Testis (tissue), 2 donors: ENCODE data around the gene TESK2.
A peak's percentile ranks its signal among the peaks of the same experiment; 100 is the strongest.

Source experiments
- CTCF ChIP-seq, 3 experiments: fragments of 450-650 bp in 2 of 3; fragments of 200-600 bp in 1 of 3; sonication (generic) in 1 of 3; IDR thresholded peaks; one replicate each; pipeline ENCODE4 v1.5.1; 2016 to 2019; ENCODE audit warnings: antibody characterized with exemption in 3 of 3, mild to moderate bottlenecking in 2 of 3, moderate library complexity in 1 of 3
- POLR2A ChIP-seq: fragments of 450-650 bp; IDR thresholded peaks from one replicate; pipeline ENCODE4 v1.6.1; 2017; ENCODE audit warnings: antibody characterized with exemption, mild to moderate bottlenecking, moderate library complexity

- TF ChIP-seq POLR2A (no peak), CTCF (IDR thresholded peaks at IDR 0.05) (peak; percentile 57 to 84 (median 72))
Measured at GRCh38 chr1:45303520-45304310, 187.2 kb downstream of the TESK2 start.
